OCI-LY3 (cell line): ENCODE data around the gene LPIN2.

ENCODE experiments used
- H2AFZ ChIP-seq: fragments of 200-600, 300-600 bp; shearing (Covaris generic); 2 replicates; pipeline ENCODE4 v1.6.0; 2014; ENCODE audit warnings: antibody characterized with exemption, low read depth, low read length
- H3K27ac ChIP-seq: fragments of 200-600, 300-600 bp; sonication (generic); 2 replicates; pipeline ENCODE4 v1.5.1; 2014; ENCODE audit warnings: mild to moderate bottlenecking, low read length, moderate library complexity, mixed read lengths
- H3K27me3 ChIP-seq: fragments of 200-600, 300-600 bp; sonication (generic); 2 replicates; pipeline ENCODE4 v1.6.1; 2014; ENCODE audit warnings: low read depth, low read length, mixed read lengths
- H3K36me3 ChIP-seq: fragments of 200-600, 300-600 bp; sonication (generic); replicated peaks from 2 replicates; pipeline ENCODE3; 2014; ENCODE audit warnings: low read depth, low read length, mixed read lengths
- H3K4me1 ChIP-seq: fragments of 300-600, 200-600 bp; sonication (generic); 2 replicates; pipeline ENCODE4 v1.6.1; 2014; ENCODE audit warnings: low read length, mixed read lengths
- H3K4me2 ChIP-seq: fragments of 200-600, 300-600 bp; sonication (generic); 2 replicates; pipeline ENCODE4 v1.6.1; 2014; ENCODE audit warnings: low read length, mixed read lengths
- H3K4me3 ChIP-seq: fragments of 300-600, 200-600 bp; sonication (generic); 2 replicates; pipeline ENCODE4 v1.5.1; 2014; ENCODE audit warnings: antibody characterized with exemption, mild to moderate bottlenecking, low read length, moderate library complexity
- H3K79me2 ChIP-seq: fragments of 300-600, 200-600 bp; shearing (Covaris generic); 2 replicates; pipeline ENCODE4 v1.6.1; 2014; ENCODE audit warnings: mild to moderate bottlenecking, low read length, mixed read lengths
- H3K9ac ChIP-seq: fragments of 300-600, 200-600 bp; shearing (Covaris generic); 2 replicates; pipeline ENCODE4 v1.6.0; 2014; ENCODE audit warnings: mild to moderate bottlenecking, low read length, moderate library complexity
- H3K9me3 ChIP-seq: fragments of 200-600, 300-600 bp; shearing (Covaris generic); 2 replicates; pipeline ENCODE4 v1.6.1; 2014; ENCODE audit warnings: low read length, mixed read lengths; ENCODE audit not compliant: insufficient read depth
- H4K20me1 ChIP-seq: fragments of 200-600, 300-600 bp; sonication (generic); 2 replicates; pipeline ENCODE4 v1.6.1; 2016; ENCODE audit warnings: low read length, mixed read lengths; ENCODE audit not compliant: insufficient read depth
- EZH2phosphoT487 ChIP-seq: fragments of 200-600 bp; shearing (Covaris generic); IDR thresholded peaks from 2 replicates; pipeline ENCODE4 v1.6.1; 2018; ENCODE audit warnings: antibody characterized with exemption, mixed run types, low read depth
- TF ChIP-seq, protein P1 (sequence below): fragments of 200-600, 300-600 bp; sonication (generic); IDR thresholded peaks from 2 replicates; pipeline ENCODE4 v1.5.1; 2014; ENCODE audit warnings: antibody characterized with exemption, low read length, low read depth

Gene LPIN2, protein sequence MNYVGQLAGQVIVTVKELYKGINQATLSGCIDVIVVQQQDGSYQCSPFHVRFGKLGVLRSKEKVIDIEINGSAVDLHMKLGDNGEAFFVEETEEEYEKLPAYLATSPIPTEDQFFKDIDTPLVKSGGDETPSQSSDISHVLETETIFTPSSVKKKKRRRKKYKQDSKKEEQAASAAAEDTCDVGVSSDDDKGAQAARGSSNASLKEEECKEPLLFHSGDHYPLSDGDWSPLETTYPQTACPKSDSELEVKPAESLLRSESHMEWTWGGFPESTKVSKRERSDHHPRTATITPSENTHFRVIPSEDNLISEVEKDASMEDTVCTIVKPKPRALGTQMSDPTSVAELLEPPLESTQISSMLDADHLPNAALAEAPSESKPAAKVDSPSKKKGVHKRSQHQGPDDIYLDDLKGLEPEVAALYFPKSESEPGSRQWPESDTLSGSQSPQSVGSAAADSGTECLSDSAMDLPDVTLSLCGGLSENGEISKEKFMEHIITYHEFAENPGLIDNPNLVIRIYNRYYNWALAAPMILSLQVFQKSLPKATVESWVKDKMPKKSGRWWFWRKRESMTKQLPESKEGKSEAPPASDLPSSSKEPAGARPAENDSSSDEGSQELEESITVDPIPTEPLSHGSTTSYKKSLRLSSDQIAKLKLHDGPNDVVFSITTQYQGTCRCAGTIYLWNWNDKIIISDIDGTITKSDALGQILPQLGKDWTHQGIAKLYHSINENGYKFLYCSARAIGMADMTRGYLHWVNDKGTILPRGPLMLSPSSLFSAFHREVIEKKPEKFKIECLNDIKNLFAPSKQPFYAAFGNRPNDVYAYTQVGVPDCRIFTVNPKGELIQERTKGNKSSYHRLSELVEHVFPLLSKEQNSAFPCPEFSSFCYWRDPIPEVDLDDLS

DNA sequence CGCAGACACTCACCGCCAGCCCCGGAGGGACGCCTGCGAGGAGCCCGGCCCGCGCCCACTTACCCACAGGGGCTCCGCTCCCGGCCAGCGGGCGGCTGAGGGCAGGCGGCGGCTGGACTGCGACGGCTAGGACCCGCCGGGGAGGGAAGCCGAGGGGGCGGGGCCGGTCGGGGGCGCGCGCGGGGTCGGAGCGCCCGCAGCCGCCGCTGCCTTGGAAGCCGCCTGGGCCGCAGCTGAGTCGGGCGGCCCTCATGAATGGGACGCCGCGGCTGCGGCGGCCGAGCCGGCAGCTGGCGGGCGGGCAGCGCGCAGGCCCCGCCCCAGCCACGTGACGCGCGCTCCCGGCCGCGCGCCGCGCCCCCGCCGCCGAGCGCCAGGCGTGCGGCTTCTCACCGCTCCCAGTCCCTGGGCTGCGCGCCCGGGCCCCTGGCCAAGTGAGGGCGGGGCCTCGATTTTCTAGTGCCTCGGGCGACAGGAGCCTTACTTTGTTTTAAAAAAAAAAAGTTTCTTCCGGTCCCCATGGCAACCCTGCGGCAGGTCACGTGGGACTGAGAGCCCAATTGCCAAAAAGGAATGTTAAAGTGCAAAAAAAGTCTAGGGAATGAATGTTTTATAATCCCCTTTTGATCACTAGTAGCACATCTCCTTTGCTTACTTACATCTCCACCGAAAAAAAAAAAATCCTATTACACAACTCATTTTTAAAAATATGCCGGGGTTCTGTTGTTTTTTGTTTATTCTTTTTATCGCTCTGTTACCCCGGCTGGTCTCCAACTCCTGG, at the start of gene LPIN2:
LPIN2 (minus strand) TSS at position 121 of the 781 bp plus-strand sequence. CDS start 52,304 bp downstream, outside the sequence.
- H3K9me3 ChIP-seq: no peaks in the 10 kb centered on the region

DNA sequence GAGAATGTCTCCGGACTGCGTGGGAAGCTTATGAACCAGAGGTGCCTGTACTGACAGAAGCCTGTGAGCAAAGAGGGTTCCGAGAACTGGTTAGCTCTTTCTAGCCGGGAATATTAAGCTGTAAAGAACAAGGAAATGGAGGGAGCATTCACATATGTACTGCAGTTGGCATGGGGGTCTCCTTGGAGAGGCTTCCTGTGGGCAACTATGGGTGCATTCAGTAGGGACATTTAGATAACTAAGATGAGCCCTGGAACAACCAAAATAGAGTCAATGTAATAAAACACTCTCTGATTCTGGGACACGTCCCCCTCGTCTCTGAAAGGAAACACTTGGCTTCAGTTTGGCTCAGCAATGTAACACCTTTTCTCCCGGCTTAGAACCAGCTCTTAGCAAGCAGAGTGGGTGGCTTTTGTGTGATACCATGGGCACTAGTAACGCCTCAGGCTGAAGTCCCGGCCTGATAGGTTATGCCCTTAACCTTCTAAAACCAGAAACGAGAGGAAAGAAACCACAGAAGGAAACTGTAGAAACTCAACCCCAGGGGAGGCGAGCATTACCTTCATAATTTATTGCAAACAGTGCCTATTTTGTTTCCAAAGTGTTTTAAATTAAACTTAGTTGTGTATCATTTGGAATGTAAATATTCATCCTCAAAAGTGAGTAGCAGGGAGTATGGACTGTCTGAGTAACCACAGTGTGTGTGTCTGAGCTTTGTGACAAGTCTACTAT, 48.8 kb upstream of the LPIN2 start:
- Histone ChIP-seq H3K36me3 (no peaks in the 10 kb centered on the region), H3K9me3 (no peaks in the 10 kb centered on the region), H2AFZ (no peak overlapping the region), H3K9ac (no peak overlapping the region), H3K79me2 (no peaks in the 10 kb centered on the region), H3K4me1 (no peaks in the 10 kb centered on the region), H3K27me3 (no peaks in the 10 kb centered on the region), H4K20me1 (no peaks in the 10 kb centered on the region), H3K4me3 (no peak overlapping the region), H3K27ac (no peak overlapping the region), H3K4me2 (no peak overlapping the region)
- TF ChIP-seq, protein P1, sequence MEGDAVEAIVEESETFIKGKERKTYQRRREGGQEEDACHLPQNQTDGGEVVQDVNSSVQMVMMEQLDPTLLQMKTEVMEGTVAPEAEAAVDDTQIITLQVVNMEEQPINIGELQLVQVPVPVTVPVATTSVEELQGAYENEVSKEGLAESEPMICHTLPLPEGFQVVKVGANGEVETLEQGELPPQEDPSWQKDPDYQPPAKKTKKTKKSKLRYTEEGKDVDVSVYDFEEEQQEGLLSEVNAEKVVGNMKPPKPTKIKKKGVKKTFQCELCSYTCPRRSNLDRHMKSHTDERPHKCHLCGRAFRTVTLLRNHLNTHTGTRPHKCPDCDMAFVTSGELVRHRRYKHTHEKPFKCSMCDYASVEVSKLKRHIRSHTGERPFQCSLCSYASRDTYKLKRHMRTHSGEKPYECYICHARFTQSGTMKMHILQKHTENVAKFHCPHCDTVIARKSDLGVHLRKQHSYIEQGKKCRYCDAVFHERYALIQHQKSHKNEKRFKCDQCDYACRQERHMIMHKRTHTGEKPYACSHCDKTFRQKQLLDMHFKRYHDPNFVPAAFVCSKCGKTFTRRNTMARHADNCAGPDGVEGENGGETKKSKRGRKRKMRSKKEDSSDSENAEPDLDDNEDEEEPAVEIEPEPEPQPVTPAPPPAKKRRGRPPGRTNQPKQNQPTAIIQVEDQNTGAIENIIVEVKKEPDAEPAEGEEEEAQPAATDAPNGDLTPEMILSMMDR: no peak
- no peak for TF ChIP-seq EZH2phosphoT487

More for the DNA sequence above, at the start of gene LPIN2:
- H3K4me3 ChIP-seq: peak within 1 kb of the TSS; percentile 91
- TF ChIP-seq EZH2phosphoT487: no peak
- TF ChIP-seq, protein P1: no peak
- H3K4me2 ChIP-seq: peak within 1 kb of the TSS; percentile 92
- no peaks in the 10 kb centered on the region for H4K20me1 ChIP-seq
- H3K9ac ChIP-seq: peak within 1 kb of the TSS; percentile 88
- no peaks in the 10 kb centered on the region for H3K27me3 ChIP-seq
- peak within 1 kb of the TSS; percentile 96 for H2AFZ ChIP-seq
- peak within 1 kb of the TSS; percentile 66 for H3K27ac ChIP-seq
- peaks cover 17% of the 10 kb centered on the region for H3K36me3 ChIP-seq
- H3K79me2 ChIP-seq: peaks cover 42% of the 10 kb centered on the region
- H3K4me1 ChIP-seq: peaks cover 15% of the 10 kb centered on the region

DNA sequence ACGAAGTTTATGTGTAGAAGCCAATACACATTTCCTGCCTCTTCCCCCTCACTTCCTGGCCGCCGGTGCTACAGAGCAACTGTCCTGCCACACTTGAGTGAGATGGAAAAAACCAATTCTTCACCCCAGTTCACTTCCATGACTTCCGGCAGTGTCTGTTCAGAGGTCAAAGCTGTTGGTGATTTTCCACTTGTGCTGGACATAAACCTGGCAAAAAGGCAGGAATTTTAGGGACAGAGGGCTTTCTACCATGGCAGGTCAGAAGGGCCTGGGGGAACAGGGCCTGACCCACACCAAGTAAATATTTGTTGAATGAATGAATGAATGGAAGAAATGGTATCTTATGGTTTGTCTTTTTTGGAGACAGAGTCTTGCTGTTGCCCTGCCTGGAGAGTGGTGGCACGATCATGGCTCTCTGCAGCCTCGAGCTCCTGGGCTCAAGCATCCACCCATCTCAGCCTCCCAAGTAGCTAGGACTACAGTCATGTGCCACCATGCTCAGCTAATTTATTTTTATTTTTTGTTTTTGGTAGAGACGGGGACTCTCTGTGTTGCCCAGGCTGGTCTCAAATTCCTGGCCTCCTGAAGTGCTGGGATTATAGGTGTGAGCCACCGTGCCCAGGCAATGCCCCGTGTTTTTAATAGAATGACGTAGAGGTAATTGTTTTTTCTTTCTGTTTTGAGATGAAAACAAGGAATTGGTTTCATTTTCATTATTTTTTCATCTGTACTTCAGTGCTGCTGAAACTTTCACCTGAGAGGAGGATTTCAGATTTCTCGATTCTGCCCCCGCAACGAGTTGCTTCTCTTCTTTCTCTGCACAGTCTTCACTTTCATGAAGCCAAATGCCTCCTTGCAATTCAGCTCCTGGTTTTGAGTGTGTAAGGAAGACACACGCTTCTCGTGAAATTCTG, 48.0 kb upstream of the LPIN2 start:
- Histone ChIP-seq H3K27me3 (no peaks in the 10 kb centered on the region), H3K27ac (no peak overlapping the region), H4K20me1 (no peaks in the 10 kb centered on the region), H3K9ac (no peak overlapping the region), H3K79me2 (no peaks in the 10 kb centered on the region), H3K4me1 (no peaks in the 10 kb centered on the region), H3K9me3 (no peaks in the 10 kb centered on the region), H2AFZ (no peak overlapping the region), H3K4me3 (no peak overlapping the region), H3K4me2 (no peak overlapping the region), H3K36me3 (no peaks in the 10 kb centered on the region)
- TF ChIP-seq EZH2phosphoT487: no peak
- TF ChIP-seq, protein P1: no peak
